ENCODE results near the gene KRT8. TPM values are rescaled to one million over a fixed set of nuclear protein-coding genes. Genes with fewer than 3 reads are reported as not detected.

The KRT8 gene
- total RNA-seq = 0.98 and 1.1 TPM in 2 replicates

DNA sequence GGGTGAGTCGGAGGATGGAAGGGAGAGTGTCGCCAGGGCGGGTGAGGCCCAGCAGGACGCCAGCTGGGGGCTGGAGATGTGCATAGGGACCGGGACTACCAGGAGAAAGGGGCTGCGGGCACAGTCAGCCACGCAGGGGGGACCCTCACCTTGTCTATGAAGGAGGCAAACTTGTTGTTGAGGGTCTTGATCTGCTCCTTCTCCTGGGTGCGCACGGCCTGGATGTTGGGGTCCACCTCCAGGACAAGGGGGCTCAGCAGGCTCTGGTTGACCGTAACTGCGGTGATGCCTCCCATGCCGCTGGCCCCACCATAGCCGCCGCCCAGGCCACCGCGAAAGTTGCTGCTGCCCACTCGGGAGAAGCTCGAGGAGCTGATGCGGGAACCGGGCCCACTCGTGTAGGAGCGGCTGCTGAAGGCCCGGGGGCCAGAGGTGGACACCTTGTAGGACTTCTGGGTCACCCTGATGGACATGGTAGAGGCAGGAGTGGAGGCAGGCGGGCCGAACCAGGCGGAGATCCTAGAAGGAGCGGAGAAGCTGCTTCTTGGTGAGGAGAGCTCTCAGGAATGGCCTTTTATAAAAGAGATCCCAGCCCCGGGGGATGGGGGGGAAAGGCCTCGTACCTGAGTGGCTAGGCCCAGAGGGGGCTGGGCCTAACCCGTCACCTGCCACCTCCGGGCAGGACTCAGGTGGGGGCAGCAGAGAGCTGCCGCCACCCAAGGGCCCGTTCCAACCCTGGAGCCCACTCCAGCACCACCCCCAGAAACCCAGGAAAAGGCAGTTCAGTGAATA lies at the start of gene KRT8:
Gene KRT8 (minus strand): TSS at position 568 of the 792 bp plus-strand sequence. CDS start 95 bp downstream, at position 473.

DNA sequence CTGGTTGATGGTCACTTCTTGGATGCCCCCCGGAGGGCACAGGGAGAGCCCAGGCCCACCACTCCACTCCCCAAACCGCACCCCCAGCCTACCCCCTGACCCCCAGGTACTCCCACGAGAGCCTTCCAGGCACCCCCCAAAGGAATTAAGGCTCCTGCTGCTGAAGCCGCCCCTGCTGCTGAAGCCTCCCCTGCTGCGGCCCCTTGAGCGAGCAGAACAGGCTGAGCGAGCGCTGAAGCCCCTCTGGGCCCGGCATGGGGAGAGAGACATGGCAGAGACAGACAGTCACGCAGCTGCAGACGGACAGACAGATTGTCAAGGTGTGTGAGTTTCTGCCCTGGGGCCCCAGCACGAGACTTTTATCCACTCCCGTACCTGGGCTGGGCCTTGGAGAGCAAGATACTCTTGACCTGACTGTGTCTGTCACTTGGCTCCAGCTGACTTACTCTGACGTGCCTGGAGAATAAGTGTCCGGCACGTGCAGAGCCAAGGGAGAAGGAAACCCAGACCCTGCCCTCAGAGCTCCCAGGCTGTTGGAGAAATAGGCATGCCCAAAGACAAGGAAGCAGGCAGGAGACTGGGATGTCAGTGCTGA lies 56.1 kb downstream of the KRT8 start, which contains the start of gene KRT78:
Gene KRT78 (minus strand): TSS at position 334 of the 595 bp plus-strand sequence. CDS start 64 bp downstream, at position 270.

Other genes with a start within 250 kb of the KRT8 start
- not detected in 2 replicates for gene KRT1, start 224.7 kb downstream of the KRT8 start, total RNA-seq
- gene KRT77, start 201.6 kb downstream of the KRT8 start, total RNA-seq = not detected in 2 replicates
- not detected in 2 replicates for gene KRT76, start 127.7 kb downstream of the KRT8 start, total RNA-seq
- not detected in 2 replicates for gene KRT3, start 109.0 kb downstream of the KRT8 start, total RNA-seq
- not detected in 2 replicates for gene KRT4, start 91.0 kb downstream of the KRT8 start, total RNA-seq
- not detected in 2 replicates for gene KRT79, start 70.8 kb downstream of the KRT8 start, total RNA-seq
- not detected in 2 replicates for gene KRT78, start 56.1 kb downstream of the KRT8 start, total RNA-seq
- gene KRT18, start 44.0 kb upstream of the KRT8 start, total RNA-seq = 2.2 and 3.1 TPM in 2 replicates
- 1,019 and 1,340 TPM in 2 replicates for gene EIF4B, start 101.4 kb upstream of the KRT8 start, total RNA-seq
- 106 and 116 TPM in 2 replicates for gene TNS2, start 145.0 kb upstream of the KRT8 start, total RNA-seq
- gene SPRYD3, start 174.3 kb upstream of the KRT8 start, total RNA-seq = 26.8 and 33.8 TPM in 2 replicates
- gene IGFBP6, start 192.6 kb upstream of the KRT8 start, total RNA-seq = 399 and 790 TPM in 2 replicates
- under 0.01 TPM in 1 of 2 replicates, not detected in the other for gene SOAT2, start 198.4 kb upstream of the KRT8 start, total RNA-seq

All from subcutaneous preadipocyte (primary cell).